ENCODE data around the gene RFK. TPM values are rescaled to one million over a fixed set of nuclear protein-coding genes. Genes with fewer than 3 reads are reported as not detected.

RFK gene
- total RNA-seq, 1 experiment from 2014 or later = 33.2 TPM

- TF ChIP-seq CTCF (IDR thresholded peaks at IDR 0.05) (no peak), SIN3A (IDR thresholded peaks at IDR 0.05; ENCODE audit: borderline replicate concordance, insufficient read depth, low read depth, low read length) (no peak), TCF7L2 (IDR thresholded peaks at IDR 0.05; ENCODE audit: low read depth, low read length) (no peak), POLR2AphosphoS5 (IDR thresholded peaks at IDR 0.05; ENCODE audit: low read depth, low read length) (no peak), REST (IDR thresholded peaks at IDR 0.05; ENCODE audit: insufficient read depth in 1 of 2, low read depth in 2 of 2, low read length in 1 of 2) (no peak)
- no peak for DNase-seq (ENCODE audit: low read depth, low spot score)
- H3K4me1 ChIP-seq (ENCODE audit: control insufficient read depth, insufficient read depth, low read length) = no peaks in the 10 kb centered on the region
- POLR2A ChIA-PET = interaction anchor here (0.6 kb wide), 1 partner anchor 85 kb away, joined by 4 read pairs; no protein-coding TSS in a partner anchor
- no TSS peak for BruUV-seq (replicated peaks)
- H3K27me3 ChIP-seq (ENCODE audit: control insufficient read depth, insufficient read depth, low read length) = no peaks in the 10 kb centered on the region
- no peak overlapping the region for H3K27ac ChIP-seq (ENCODE audit: low read length)
- in situ Hi-C loops (cut with HindIII; ENCODE audit: low pct_unique_long_range_greater_than_20kb, low sequenced_read_pairs) = no loop called here
- H3K4me3 ChIP-seq (ENCODE audit: low read depth in 2 of 2, low read length in 2 of 2) = no peak overlapping the region
- CTCF ChIA-PET = no interaction called here
- intact Hi-C loops (cut with micrococcal nuclease; ENCODE audit: unreplicated experiment) = no loop called here
- no peaks in the 10 kb centered on the region for H3K36me3 ChIP-seq (ENCODE audit: control insufficient read depth, insufficient read depth, low read length)
- H3K9me3 ChIP-seq (ENCODE audit: control insufficient read depth, insufficient read depth, low read depth, low read length) = no peaks in the 10 kb centered on the region
- no peak for ATAC-seq
Measured at GRCh38 chr9:76413658-76414057, 19.4 kb upstream of the RFK start.

GRCh38 chr9:76412638-76413037 lies 18.4 kb upstream of the RFK start:
- H3K4me1 ChIP-seq (ENCODE audit: control insufficient read depth, insufficient read depth, low read length) = no peaks in the 10 kb centered on the region
- intact Hi-C loops (cut with micrococcal nuclease; ENCODE audit: unreplicated experiment) (no loop called here), in situ Hi-C loops (cut with HindIII; ENCODE audit: low pct_unique_long_range_greater_than_20kb, low sequenced_read_pairs) (no loop called here)
- H3K4me3 ChIP-seq (ENCODE audit: low read depth in 2 of 2, low read length in 2 of 2) = no peak overlapping the region
- H3K9me3 ChIP-seq (ENCODE audit: control insufficient read depth, insufficient read depth, low read depth, low read length) = no peaks in the 10 kb centered on the region
- TF ChIP-seq TCF7L2 (IDR thresholded peaks at IDR 0.05; ENCODE audit: low read depth, low read length) (no peak), CTCF (IDR thresholded peaks at IDR 0.05) (no peak), POLR2AphosphoS5 (IDR thresholded peaks at IDR 0.05; ENCODE audit: low read depth, low read length) (no peak), SIN3A (IDR thresholded peaks at IDR 0.05; ENCODE audit: borderline replicate concordance, insufficient read depth, low read depth, low read length) (no peak), REST (IDR thresholded peaks at IDR 0.05; ENCODE audit: insufficient read depth in 1 of 2, low read depth in 2 of 2, low read length in 1 of 2) (no peak)
- no TSS peak for BruUV-seq (replicated peaks)
- ChIA-PET POLR2A (no interaction called here), CTCF (no interaction called here)
- H3K27ac ChIP-seq (ENCODE audit: low read length) = no peak overlapping the region
- ATAC-seq = no peak
- no peaks in the 10 kb centered on the region for H3K36me3 ChIP-seq (ENCODE audit: control insufficient read depth, insufficient read depth, low read length)
- no peak for DNase-seq (ENCODE audit: low read depth, low spot score)
- H3K27me3 ChIP-seq (ENCODE audit: control insufficient read depth, insufficient read depth, low read length) = no peaks in the 10 kb centered on the region
